ENCODE data around the gene FBXL19.

GRCh38 chr16:30967795-30968194 lies 44.4 kb downstream of the FBXL19 start:
- TF ChIP-seq CTCF (IDR thresholded peaks at IDR 0.05; ENCODE audit: low read depth, low read length) (no peak), MAX (IDR thresholded peaks at IDR 0.05; ENCODE audit: low read depth, low read length) (no peak)

Measured in NB4 (cell line).